ENCODE data around the gene DND1.
"Not testable (repeated sequence)": the region's sequence is repeated elsewhere in the genome, so short reads cannot be mapped to it uniquely, and the experiment has no call there.

The DND1 gene

GRCh38 chr5:140673187-140673976, at the start of gene DND1:
Gene DND1, minus strand, starts transcription at chr5:140673576. Its CDS starts 34 bp downstream, at chr5:140673542.
- DNase-seq: no peak

- DNase-seq: not testable (repeated sequence)
Measured at GRCh38 chr5:140721395-140721794, 48.0 kb upstream of the DND1 start.

DNA sequence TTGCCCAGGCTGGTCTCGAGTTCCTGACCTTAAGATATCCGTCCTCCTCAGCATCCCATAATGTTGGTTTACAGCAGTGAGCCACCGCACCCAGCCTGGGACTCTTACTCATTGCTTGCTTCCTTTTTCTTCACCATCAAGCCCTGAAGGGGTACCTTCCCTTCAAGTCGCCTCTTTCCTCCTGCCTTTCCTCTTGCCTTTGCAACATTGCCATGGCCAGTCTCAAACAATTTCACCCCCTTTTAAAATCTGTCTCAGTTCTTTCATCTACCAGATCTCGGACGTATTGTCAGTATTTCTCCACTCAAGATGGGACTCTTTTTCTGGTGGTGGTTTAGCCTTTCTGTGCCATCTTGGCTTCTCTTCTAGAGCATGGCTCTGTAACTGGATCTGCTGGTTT, 47.4 kb upstream of the DND1 start:
- DNase-seq: not testable (repeated sequence)

DNA sequence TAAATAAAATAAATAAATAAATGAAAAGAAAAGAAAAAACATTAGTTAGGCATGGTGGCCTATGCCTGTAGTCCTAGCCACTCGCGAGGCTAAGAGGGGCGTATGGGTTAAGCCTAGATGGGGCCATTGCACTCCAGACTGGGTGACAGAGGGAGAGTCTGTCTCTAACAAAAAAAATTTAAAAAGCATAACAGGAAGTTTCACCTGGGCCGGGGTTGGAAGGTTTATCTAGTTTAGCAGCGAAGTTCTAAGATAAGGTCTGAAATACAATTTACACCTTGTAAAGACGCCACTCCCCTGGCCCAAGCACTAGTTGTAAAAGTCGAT, 44.9 kb upstream of the DND1 start:
- DNase-seq: no peak

DNA sequence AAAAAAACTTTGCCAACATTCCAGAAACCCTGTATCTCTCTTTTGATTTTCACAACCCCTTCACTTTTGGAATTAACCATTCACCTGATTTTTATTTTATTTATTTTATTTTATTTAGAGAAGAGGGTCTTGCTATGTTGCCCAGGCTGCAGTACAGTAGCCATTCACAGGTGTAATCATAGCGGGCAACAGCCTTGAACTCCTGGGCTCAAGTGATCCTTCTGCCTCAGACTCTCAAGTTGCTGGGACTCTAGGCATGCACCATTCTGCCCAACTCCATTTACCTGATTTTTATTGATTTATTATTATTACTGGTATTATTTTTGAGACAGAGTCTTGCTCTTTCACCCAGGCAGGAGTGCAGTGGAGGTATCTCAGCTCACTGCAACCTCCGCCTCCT, 42.9 kb upstream of the DND1 start:
- DNase-seq: not testable (repeated sequence)

DNA sequence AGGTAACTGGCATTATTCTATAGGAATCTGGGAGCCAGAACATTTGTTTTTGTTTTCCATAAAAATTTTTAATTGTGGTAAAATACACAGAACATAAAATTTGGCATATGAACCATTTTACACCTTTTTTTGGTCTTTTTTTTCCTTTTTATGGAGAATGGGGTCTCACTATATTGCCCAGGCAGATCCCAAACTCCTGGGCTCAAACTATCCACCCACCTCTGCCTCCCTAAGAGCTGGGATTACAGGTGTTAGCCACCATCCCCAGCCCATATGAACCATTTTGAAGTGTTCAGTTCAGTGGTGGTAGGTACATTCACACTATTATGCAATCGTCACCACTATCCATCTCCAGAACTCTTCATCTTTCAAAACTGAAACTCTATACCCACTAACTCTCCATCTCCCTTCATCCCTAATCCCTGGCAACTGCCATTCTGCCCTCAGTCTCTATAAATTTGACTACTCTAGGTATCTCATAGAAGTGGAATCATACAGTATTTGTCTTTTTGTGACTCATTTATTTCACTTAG, 40.3 kb upstream of the DND1 start:
- no peak for DNase-seq

GRCh38 chr5:140711794-140712193, 38.4 kb upstream of the DND1 start:
- DNase-seq: no peak

GRCh38 chr5:140710899-140711552, 37.6 kb upstream of the DND1 start:
- DNase-seq: peak; percentile 73

DNA sequence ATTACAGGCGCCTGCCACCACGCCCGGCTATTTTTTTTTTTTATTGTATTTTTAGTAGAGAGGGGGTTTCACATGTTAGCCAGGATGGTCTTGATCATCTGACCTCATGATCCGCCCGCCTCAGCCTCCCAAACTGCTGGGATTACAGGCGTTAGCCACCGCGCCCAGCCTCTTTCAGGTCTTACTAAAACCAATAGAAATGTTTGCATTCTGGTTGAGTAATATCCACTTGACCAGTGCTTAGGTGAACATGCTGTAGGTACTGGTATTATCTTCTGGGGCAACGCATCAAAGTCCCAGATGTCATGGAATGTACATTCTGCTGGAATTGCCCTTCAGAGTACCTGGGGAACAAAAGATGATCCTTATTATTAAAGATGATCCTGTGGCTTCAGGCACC, 35.4 kb upstream of the DND1 start:
- not testable (repeated sequence) for DNase-seq

GRCh38 chr5:140707812-140708211, 34.4 kb upstream of the DND1 start:
- DNase-seq: no peak

GRCh38 chr5:140700177-140701144, 27.1 kb upstream of the DND1 start, which contains the start of gene ZMAT2:
Gene ZMAT2, plus strand, starts transcription at chr5:140700447. Its CDS starts 14 bp downstream, at chr5:140700461.
- DNase-seq: peak; percentile 90

DNA sequence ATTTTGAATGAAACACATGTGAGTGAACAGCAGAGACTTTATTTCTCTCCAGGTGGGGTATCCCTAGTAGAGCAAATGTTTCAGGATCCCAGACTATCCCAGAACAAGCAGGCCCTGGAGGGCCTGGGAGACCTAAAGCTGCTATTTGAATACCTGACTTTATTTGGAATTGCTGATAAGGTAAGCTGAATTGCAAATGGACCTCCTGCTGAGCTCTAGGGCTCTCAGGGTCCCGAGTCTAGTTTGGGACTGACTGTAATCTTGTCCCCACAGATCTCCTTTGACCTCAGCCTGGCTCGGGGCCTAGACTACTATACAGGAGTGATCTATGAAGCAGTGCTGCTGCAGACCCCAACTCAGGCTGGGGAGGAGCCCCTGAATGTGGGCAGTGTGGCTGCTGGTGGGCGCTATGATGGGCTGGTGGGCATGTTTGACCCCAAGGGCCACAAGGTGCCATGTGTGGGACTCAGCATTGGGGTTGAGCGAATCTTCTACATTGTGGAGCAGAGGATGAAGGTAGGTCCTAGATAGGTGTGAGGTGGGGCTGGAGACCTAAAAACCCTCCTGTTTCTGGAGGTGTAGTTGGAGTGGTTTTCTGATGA, 23.6 kb upstream of the DND1 start:
- no peak for DNase-seq

GRCh38 chr5:140694276-140694675, 20.9 kb upstream of the DND1 start:
- no peak for DNase-seq

GRCh38 chr5:140690941-140691924, 17.9 kb upstream of the DND1 start, which contains the start of the genes HARS1 and HARS2:
Gene HARS1, minus strand, starts transcription at chr5:140691370. Its CDS starts 66 bp downstream, at chr5:140691304.
Gene HARS2, plus strand, starts transcription at chr5:140691455. Its CDS starts 194 bp downstream, at chr5:140691649.
- DNase-seq: peak; percentile 67

DNA sequence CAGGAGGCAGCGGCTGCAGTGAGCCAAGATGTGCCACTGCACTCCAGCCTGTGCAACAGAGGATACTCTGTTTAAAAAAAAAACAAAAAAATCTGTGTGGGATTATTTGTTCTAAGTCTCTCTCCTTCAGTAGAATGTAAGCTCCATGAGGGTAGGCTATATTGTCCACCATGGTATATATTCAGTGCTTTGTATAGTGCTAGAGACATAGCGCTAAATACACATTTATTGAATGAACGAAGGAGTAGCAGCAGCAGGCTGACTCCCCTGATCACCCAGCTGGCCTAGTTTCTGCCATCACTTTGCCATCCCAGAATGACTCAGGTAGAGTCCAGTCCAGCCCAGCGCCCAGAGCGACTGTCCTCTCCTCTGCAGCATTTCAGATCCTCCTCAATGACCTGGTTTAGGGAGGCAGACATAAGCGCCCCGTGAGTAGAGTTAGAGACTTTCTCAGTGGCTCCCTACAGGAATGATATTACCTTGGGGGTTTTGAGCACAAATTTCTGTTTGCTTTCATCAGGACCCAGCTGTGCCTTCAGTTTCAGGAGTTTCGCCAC, 17.1 kb upstream of the DND1 start:
- DNase-seq: no peak

DNA sequence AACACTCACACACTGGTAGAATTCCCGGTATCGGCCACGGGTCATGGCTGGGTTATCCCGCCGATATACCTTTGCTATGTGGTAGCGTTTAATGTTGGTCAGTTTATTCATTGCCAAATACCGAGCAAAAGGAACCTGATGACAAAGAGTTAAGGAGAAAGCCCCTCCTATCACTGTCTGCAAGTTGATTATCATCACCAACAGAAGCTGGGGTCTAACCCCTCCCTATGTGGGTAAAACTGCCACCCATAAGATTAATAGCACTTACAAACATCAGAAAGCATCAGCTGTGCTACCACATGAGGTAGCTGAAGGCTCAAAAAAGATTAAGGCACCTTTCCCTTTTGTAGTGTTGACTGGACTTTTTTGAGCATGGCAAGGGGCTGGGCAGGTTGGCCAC, 5.6 kb upstream of the DND1 start:
- DNase-seq: no peak

- no peak for DNase-seq
Measured at GRCh38 chr5:140677947-140678346, 4.6 kb upstream of the DND1 start.

DNA sequence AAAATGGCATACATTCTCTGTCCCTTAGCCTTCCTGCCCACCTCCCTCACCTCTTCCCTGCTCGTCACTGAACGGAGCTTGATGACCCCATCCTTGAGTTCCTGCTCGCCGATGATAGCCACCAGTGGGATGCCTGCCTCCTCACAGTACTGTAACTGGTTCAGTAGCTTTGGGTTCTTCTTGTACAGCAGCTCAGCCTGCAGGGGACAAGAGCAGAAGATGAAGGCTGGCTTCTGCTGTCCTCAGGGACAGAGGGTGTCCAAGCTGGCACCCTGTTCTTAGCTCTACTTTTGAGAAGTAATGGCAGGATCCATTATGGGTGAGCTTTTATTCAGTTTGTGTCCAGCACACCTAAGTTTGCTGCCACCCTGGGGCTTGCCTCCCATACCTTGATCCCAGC, 1.3 kb upstream of the DND1 start:
- DNase-seq: no peak

- no peak for DNase-seq
Measured at GRCh38 chr5:140674211-140674610, 835 bp upstream of the DND1 start.

- DNase-seq: no peak
Measured at GRCh38 chr5:140672455-140673186, 755 bp downstream of the DND1 start.

Measured in DMS79 (cell line).